ENCODE data around the gene DEFB124.

DNA sequence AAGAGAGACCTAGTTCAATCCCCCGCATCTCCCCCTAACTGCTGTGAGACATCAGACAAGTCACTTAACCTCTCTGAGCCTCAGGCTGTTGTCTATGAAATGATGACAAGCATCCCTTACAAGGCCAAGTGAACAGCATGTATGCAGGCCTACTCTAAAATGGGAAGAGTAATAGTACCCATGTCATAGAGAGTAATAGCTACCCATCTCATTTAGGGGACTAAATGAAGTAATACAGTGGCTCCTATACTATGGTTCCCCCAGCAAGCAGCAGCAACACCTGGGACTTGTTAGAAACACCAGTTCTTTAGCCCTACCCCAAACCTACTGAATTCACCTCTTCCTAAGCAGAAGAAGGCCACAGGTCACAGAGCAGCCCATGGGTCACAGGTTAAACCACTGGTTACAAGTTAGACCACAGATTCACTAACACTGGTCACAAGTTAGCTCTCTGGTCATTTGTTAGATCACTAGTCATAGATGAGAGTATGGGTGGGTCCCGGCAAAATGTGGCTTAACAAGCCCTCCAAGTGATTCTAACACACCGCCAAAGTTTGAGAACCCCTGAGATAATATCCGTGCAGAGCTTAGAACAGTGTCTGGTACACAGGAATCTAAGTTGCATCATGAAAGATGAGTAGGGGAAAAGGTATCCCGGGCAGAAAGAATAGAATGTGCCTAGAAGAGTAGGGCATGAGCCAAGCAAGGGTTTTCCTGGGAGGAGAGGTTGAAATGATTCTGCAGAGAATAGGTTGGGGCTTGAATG is 1.4 kb downstream of the DEFB124 start:
- TF ChIP-seq, protein P1, sequence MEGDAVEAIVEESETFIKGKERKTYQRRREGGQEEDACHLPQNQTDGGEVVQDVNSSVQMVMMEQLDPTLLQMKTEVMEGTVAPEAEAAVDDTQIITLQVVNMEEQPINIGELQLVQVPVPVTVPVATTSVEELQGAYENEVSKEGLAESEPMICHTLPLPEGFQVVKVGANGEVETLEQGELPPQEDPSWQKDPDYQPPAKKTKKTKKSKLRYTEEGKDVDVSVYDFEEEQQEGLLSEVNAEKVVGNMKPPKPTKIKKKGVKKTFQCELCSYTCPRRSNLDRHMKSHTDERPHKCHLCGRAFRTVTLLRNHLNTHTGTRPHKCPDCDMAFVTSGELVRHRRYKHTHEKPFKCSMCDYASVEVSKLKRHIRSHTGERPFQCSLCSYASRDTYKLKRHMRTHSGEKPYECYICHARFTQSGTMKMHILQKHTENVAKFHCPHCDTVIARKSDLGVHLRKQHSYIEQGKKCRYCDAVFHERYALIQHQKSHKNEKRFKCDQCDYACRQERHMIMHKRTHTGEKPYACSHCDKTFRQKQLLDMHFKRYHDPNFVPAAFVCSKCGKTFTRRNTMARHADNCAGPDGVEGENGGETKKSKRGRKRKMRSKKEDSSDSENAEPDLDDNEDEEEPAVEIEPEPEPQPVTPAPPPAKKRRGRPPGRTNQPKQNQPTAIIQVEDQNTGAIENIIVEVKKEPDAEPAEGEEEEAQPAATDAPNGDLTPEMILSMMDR (IDR thresholded peaks at IDR 0.05), result no peak
- no peak for TF ChIP-seq EP300 (IDR thresholded peaks at IDR 0.05)

Data from tibial nerve (tissue), 4 donors.